GM19328 (cell line): ENCODE measurements around the gene BCL11B.

Experiments used
- ATAC-seq: cut with Tn5 transposase; IDR thresholded peaks from one replicate; pipeline ENCODE4 v1.9.1; 2021; ENCODE audit warnings: mild to moderate bottlenecking, moderate library complexity; ENCODE audit not compliant: unreplicated experiment

Gene BCL11B

GRCh38 chr14:99123208-99123870 lies 148.7 kb downstream of the BCL11B start:
- ATAC-seq: no peak

GRCh38 chr14:99122521-99123125 lies 149.4 kb downstream of the BCL11B start:
- no peak for ATAC-seq

DNA sequence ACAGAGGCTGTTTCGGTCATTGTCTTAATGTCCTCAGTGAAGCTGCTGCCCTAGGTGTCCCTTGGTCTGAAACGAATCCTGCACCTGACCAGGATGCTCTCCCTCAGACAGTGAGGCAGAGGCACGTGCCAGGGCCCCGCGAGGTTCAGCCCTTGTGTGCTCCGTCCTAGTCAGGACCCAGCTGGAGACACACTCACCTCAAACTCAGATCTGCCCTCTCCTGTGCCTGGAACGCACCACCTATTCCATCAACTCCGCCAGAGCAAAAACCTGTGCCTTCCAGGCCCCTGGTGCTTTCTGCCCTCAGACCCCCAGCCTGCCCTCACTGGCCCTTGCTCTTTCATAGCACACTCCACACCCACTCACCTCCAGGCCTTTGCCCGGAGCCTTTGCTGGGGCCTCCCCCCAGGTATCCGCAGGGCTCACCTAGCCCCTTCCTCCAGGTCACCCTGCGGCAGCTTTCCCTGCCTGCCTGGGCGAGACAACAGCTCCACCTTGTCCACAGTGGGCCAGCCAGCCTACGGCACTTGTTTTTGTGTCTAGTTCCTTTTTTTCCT lies 150.6 kb downstream of the BCL11B start:
- no peak for ATAC-seq

GRCh38 chr14:99120526-99121318 lies 151.3 kb downstream of the BCL11B start:
- ATAC-seq: no peak

- ATAC-seq: no peak
Measured at GRCh38 chr14:99119554-99120525, 152.2 kb downstream of the BCL11B start.
